GM12878 (cell line): Measurements from ENCODE around the gene PIK3R5. TPM values are rescaled to one million over a fixed set of nuclear protein-coding genes. Genes with fewer than 3 reads are reported as not detected.
A peak's percentile ranks its signal among the peaks of the same experiment; 100 is the strongest.

ENCODE experiments used
- CBX3 ChIP-seq: fragments of 200-600 bp; sonication (generic); IDR thresholded peaks from 2 replicates; pipeline ENCODE4 v1.6.1; 2016; ENCODE audit warnings: low read depth, borderline replicate concordance
- CREB1 ChIP-seq: IDR thresholded peaks from 2 replicates; pipeline ENCODE4 v1.6.1; 2012; ENCODE audit warnings: low read depth, mild to moderate bottlenecking, inconsistent platforms
- ETV6 ChIP-seq, 2 experiments: fragments of 450-650 bp in 1 of 2; IDR thresholded peaks in 1 of 2; conservative IDR thresholded peaks in 1 of 2; 2 replicates each; pipeline ENCODE4 v1.6.1; 2014; ENCODE audit warnings: antibody characterized with exemption in 1 of 2, borderline replicate concordance in 1 of 2, low read depth in 1 of 2, mild to moderate bottlenecking in 1 of 2, moderate library complexity in 1 of 2
- MAX ChIP-seq: IDR thresholded peaks from 2 replicates; pipeline ENCODE4 v1.6.1; 2012; ENCODE audit warnings: low read depth, low read length, improper control_type of control experiment
- MYC ChIP-seq: IDR thresholded peaks from 2 replicates; pipeline ENCODE4 v1.6.1; 2011; ENCODE audit warnings: mild to moderate bottlenecking, low read length, moderate library complexity, inconsistent platforms; ENCODE audit not compliant: insufficient read depth, insufficient replicate concordance, insufficient read length, severe bottlenecking
- NR2C2 ChIP-seq: IDR thresholded peaks from 2 replicates; pipeline ENCODE4 v1.6.1; 2011; ENCODE audit warnings: borderline replicate concordance, low read depth; ENCODE audit not compliant: control insufficient read depth, insufficient read length
- NR2F1 ChIP-seq: fragments of 450-650 bp; conservative IDR thresholded peaks from 2 replicates; pipeline ENCODE4 v1.6.1; 2017; ENCODE audit warnings: mild to moderate bottlenecking
- PML ChIP-seq: IDR thresholded peaks from 2 replicates; pipeline ENCODE4 v1.6.1; 2012; ENCODE audit warnings: low read length, inconsistent platforms
- POU2F2 ChIP-seq: IDR thresholded peaks from 3 replicates; pipeline ENCODE4 v1.6.1; 2011; ENCODE audit warnings: low read depth, mild to moderate bottlenecking, low read length, borderline replicate concordance
- RAD51 ChIP-seq: fragments of 450-650 bp; IDR thresholded peaks from 2 replicates; pipeline ENCODE4 v1.6.1; 2016; ENCODE audit warnings: moderate library complexity, mild to moderate bottlenecking, inconsistent platforms
- RBBP5 ChIP-seq: fragments of 200-600 bp; sonication (generic); conservative IDR thresholded peaks from 2 replicates; pipeline ENCODE4 v1.6.1; 2016
- SIX5 ChIP-seq: IDR thresholded peaks from 2 replicates; pipeline ENCODE4 v1.6.1; 2011; ENCODE audit warnings: mild to moderate bottlenecking, low read depth, low read length, moderate library complexity; ENCODE audit not compliant: severe bottlenecking
- SREBF1 ChIP-seq: IDR thresholded peaks from 2 replicates; pipeline ENCODE4 v1.6.1; 2012; ENCODE audit warnings: mild to moderate bottlenecking, low read length
- SREBF2 ChIP-seq: IDR thresholded peaks from 2 replicates; pipeline ENCODE4 v1.6.1; 2012; ENCODE audit warnings: mild to moderate bottlenecking, low read length
- polyA plus RNA-seq, 11 experiments: library from polyadenylated mRNA; depleted of rRNA in 4 of 11; unstranded in 6 of 11; stranded (reverse) in 5 of 11; fragments of >200 nt; fragmentation: Nextera tagmentation in 4 of 11; fragmentation: Illumina TruSeq in 1 of 11; extraction: Ambion mirVana in 4 of 11; extraction: Trizol in 1 of 11; gene quantifications; 1 replicate in 1 of 11; 2 replicates in 10 of 11; pipeline versions ENCODE4 v1.2.1 to v1.2.3, GENCODE V29; 2011 to 2016; ENCODE audit warnings: inconsistent platforms in 2 of 11, missing spikeins in 2 of 11, low read depth in 1 of 11
- total RNA-seq, 4 experiments: library from RNA; depleted of rRNA in 3 of 4; stranded (reverse); fragments of >200 nt in 3 of 4; fragmentation: Illumina TruSeq in 1 of 4; extraction: Trizol in 1 of 4; gene quantifications; 2 replicates each; pipeline versions ENCODE4 v1.2.1 to v1.2.3, GENCODE V29; 2013 to 2021
- TF ChIP-seq, protein P1 (sequence below): fragments of 450-650 bp; IDR thresholded peaks from 2 replicates; pipeline ENCODE4 v1.6.1; 2017; ENCODE audit warnings: mild to moderate bottlenecking, moderate library complexity
- TF ChIP-seq, protein P2 (sequence below): IDR thresholded peaks from 2 replicates; pipeline ENCODE4 v1.6.1; 2011; ENCODE audit warnings: borderline replicate concordance, low read depth, mild to moderate bottlenecking, moderate library complexity, mixed read lengths, low read length; ENCODE audit not compliant: insufficient read depth; ENCODE audit errors: extremely low read length
- TF ChIP-seq, protein P3 (sequence below): IDR thresholded peaks from 2 replicates; pipeline ENCODE4 v1.6.1; 2011; ENCODE audit warnings: low read depth, mild to moderate bottlenecking, low read length, moderate library complexity, borderline replicate concordance; ENCODE audit errors: extremely low read depth
- TF ChIP-seq, protein P4 (sequence below): IDR thresholded peaks from 2 replicates; pipeline ENCODE4 v1.6.1; 2011; ENCODE audit warnings: borderline replicate concordance, low read depth, mild to moderate bottlenecking, moderate library complexity, low read length; ENCODE audit not compliant: insufficient read depth, poor library complexity, severe bottlenecking

Gene PIK3R5
- total and polyA plus RNA-seq, 10 of the 15 experiments (the other 5 are each of a cell fraction or from before 2014, with no cell fraction given): 9.5 to 50.8 (median 35.5) TPM

DNA sequence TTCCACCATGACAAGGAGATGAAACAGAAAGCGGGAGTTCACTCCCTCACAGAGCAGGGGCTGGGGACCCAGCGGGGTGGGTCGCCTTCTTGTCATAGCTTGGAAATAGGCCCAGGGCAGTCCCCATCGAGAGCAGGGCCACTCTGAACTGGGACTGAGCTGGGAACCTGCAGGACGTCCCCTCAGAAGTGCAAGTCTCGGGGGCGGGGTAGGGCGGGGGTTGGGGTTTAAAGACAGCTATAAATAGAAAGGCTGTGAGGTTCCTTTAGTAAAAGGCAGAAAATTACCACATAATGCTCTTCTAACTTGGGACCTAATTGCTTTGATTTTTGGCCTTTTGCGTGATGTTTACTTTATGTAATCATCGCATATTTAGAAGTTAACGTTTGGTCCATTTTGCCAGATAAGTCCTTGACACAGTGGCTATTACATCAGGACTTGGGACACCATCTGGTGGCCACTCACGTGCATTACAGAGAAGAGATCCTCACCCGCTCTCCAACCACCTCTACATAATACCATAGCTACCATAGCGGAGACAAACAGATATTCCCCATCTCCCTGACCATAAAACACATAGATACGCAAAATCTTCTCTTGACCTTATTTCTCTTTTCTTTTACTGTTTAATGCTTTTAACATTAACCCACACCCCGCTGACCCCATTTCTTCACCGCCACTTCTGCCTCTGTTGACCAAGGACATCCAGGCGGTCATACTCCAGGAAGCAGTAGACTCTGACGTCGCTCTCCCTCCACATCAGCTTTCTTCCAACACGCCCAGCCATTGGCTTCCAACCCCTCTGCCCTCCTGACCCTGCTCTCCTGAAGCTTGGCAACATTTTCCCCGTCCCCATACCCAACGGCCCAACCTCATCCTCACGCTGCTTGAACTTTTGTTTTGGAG lies 70.6 kb downstream of the PIK3R5 start (continued):
- TF ChIP-seq, protein P1, sequence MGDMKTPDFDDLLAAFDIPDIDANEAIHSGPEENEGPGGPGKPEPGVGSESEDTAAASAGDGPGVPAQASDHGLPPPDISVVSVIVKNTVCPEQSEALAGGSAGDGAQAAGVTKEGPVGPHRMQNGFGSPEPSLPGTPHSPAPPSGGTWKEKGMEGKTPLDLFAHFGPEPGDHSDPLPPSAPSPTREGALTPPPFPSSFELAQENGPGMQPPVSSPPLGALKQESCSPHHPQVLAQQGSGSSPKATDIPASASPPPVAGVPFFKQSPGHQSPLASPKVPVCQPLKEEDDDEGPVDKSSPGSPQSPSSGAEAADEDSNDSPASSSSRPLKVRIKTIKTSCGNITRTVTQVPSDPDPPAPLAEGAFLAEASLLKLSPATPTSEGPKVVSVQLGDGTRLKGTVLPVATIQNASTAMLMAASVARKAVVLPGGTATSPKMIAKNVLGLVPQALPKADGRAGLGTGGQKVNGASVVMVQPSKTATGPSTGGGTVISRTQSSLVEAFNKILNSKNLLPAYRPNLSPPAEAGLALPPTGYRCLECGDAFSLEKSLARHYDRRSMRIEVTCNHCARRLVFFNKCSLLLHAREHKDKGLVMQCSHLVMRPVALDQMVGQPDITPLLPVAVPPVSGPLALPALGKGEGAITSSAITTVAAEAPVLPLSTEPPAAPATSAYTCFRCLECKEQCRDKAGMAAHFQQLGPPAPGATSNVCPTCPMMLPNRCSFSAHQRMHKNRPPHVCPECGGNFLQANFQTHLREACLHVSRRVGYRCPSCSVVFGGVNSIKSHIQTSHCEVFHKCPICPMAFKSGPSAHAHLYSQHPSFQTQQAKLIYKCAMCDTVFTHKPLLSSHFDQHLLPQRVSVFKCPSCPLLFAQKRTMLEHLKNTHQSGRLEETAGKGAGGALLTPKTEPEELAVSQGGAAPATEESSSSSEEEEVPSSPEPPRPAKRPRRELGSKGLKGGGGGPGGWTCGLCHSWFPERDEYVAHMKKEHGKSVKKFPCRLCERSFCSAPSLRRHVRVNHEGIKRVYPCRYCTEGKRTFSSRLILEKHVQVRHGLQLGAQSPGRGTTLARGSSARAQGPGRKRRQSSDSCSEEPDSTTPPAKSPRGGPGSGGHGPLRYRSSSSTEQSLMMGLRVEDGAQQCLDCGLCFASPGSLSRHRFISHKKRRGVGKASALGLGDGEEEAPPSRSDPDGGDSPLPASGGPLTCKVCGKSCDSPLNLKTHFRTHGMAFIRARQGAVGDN: no peak
- TF ChIP-seq ETV6 (conservative IDR thresholded peaks at IDR 0.05 in 1 of 2, IDR thresholded peaks at IDR 0.05 in 1 of 2; ENCODE audit: borderline replicate concordance in 1 of 2, low read depth in 1 of 2) (no peak), POU2F2 (peak; percentile 30; the same call in 1 of the 3 replicates), SIX5 (no peak), NR2C2 (no peak), PML (no peak), NR2F1 (no peak), RAD51 (no peak), MYC (no peak), CBX3 (no peak), RBBP5 (no peak), SREBF1 (no peak), CREB1 (peak; percentile 63; the same call in 1 of the 2 replicates), SREBF2 (no peak), MAX (no peak)
- TF ChIP-seq, protein P2, sequence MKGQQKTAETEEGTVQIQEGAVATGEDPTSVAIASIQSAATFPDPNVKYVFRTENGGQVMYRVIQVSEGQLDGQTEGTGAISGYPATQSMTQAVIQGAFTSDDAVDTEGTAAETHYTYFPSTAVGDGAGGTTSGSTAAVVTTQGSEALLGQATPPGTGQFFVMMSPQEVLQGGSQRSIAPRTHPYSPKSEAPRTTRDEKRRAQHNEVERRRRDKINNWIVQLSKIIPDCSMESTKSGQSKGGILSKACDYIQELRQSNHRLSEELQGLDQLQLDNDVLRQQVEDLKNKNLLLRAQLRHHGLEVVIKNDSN: no peak
- TF ChIP-seq, protein P3, sequence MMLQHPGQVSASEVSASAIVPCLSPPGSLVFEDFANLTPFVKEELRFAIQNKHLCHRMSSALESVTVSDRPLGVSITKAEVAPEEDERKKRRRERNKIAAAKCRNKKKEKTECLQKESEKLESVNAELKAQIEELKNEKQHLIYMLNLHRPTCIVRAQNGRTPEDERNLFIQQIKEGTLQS: no peak
- TF ChIP-seq, protein P4, sequence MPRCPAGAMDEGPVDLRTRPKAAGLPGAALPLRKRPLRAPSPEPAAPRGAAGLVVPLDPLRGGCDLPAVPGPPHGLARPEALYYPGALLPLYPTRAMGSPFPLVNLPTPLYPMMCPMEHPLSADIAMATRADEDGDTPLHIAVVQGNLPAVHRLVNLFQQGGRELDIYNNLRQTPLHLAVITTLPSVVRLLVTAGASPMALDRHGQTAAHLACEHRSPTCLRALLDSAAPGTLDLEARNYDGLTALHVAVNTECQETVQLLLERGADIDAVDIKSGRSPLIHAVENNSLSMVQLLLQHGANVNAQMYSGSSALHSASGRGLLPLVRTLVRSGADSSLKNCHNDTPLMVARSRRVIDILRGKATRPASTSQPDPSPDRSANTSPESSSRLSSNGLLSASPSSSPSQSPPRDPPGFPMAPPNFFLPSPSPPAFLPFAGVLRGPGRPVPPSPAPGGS: no peak
